ENCODE results near the gene SIPA1. TPM values are rescaled to one million over a fixed set of nuclear protein-coding genes. Genes with fewer than 3 reads are reported as not detected.
A peak's percentile ranks its signal among the peaks of the same experiment; 100 is the strongest.
"Not testable (repeated sequence)": the region's sequence is repeated elsewhere in the genome, so short reads cannot be mapped to it uniquely, and the experiment has no call there.

The SIPA1 gene
- total RNA-seq, 2 donors from 2014 or later, result 132 to 137 TPM

- peak overlapping the region; percentile 45 to 58 for H3K4me3 Mint-ChIP-seq
- no peaks in the 10 kb centered on the region for H3K27me3 Mint-ChIP-seq (ENCODE audit: low read depth)
- peaks cover 41% of the 10 kb centered on the region for H3K4me1 Mint-ChIP-seq (ENCODE audit: low read depth)
- no peak for DNase-seq
- H3K36me3 Mint-ChIP-seq (ENCODE audit: insufficient read depth in 2 of 2), result peaks cover 0 to 6% of the 10 kb centered on the region in 2 donors
- no peak for ATAC-seq (replicated peaks in 1 of 2)
- H3K9me3 Mint-ChIP-seq, result no peaks in the 10 kb centered on the region
- no peak overlapping the region for H3K27ac Mint-ChIP-seq
Observed at GRCh38 chr11:65636108-65637031, 1.5 kb upstream of the SIPA1 start.

- ATAC-seq (replicated peaks in 1 of 2) (no peak), DNase-seq (no peak)
- H3K4me1 Mint-ChIP-seq (ENCODE audit: low read depth), result peaks cover 48% of the 10 kb centered on the region
- H3K27me3 Mint-ChIP-seq (ENCODE audit: low read depth), result no peaks in the 10 kb centered on the region
- peak overlapping the region; percentile 96 to 97 for H3K4me3 Mint-ChIP-seq
- H3K27ac Mint-ChIP-seq, result peak overlapping the region; percentile 93
- H3K36me3 Mint-ChIP-seq (ENCODE audit: insufficient read depth in 2 of 2), result peaks cover 3 to 6% of the 10 kb centered on the region in 2 donors
- no peaks in the 10 kb centered on the region for H3K9me3 Mint-ChIP-seq
Observed at GRCh38 chr11:65637032-65637557, 806 bp upstream of the SIPA1 start.

GRCh38 chr11:65639228-65639597 is 1.3 kb downstream of the SIPA1 start:
- H3K36me3 Mint-ChIP-seq (ENCODE audit: insufficient read depth in 2 of 2), result not testable (repeated sequence)

GRCh38 chr11:65639623-65640482 is 2.0 kb downstream of the SIPA1 start:
- Mint-ChIP-seq H3K27ac (peak overlapping the region; percentile 92), H3K4me1 (ENCODE audit: low read depth) (peaks cover 61% of the 10 kb centered on the region), H3K9me3 (no peaks in the 10 kb centered on the region), H3K36me3 (ENCODE audit: insufficient read depth in 2 of 2) (peaks cover 8 to 9% of the 10 kb centered on the region in 2 donors), H3K27me3 (ENCODE audit: low read depth) (no peaks in the 10 kb centered on the region), H3K4me3 (peak overlapping the region; percentile 96 to 97)
- DNase-seq (peak; percentile 41 to 61), ATAC-seq (replicated peaks in 1 of 2) (peak; percentile 7 to 29)

More at GRCh38 chr11:65639228-65639597, 1.3 kb downstream of the SIPA1 start:
- not testable (repeated sequence) for H3K27me3 Mint-ChIP-seq (ENCODE audit: low read depth); DNase-seq; ATAC-seq (replicated peaks in 1 of 2); H3K9me3 Mint-ChIP-seq
- Mint-ChIP-seq H3K4me3 (peak overlapping the region; percentile 96 to 97), H3K27ac (peak overlapping the region; percentile 87), H3K4me1 (ENCODE audit: low read depth) (peaks cover 57% of the 10 kb centered on the region)

- DNase-seq (peak; percentile 38 to 48), ATAC-seq (replicated peaks in 1 of 2) (peak in 1 of 2 donors; percentile 18)
- Mint-ChIP-seq H3K9me3 (no peaks in the 10 kb centered on the region), H3K4me3 (peak overlapping the region; percentile 96 to 97), H3K4me1 (ENCODE audit: low read depth) (peaks cover 61% of the 10 kb centered on the region), H3K27me3 (ENCODE audit: low read depth) (no peaks in the 10 kb centered on the region), H3K36me3 (ENCODE audit: insufficient read depth in 2 of 2) (peaks cover 8 to 9% of the 10 kb centered on the region in 2 donors), H3K27ac (peak overlapping the region; percentile 92)
Observed at GRCh38 chr11:65640483-65641296, 2.8 kb downstream of the SIPA1 start.

GRCh38 chr11:65641297-65642013 is 3.6 kb downstream of the SIPA1 start:
- no peaks in the 10 kb centered on the region for H3K9me3 Mint-ChIP-seq
- H3K27ac Mint-ChIP-seq, result peak overlapping the region; percentile 19
- H3K4me1 Mint-ChIP-seq (ENCODE audit: low read depth), result peaks cover 61% of the 10 kb centered on the region
- no peaks in the 10 kb centered on the region for H3K27me3 Mint-ChIP-seq (ENCODE audit: low read depth)
- ATAC-seq (replicated peaks in 1 of 2) (no peak), DNase-seq (no peak)
- H3K36me3 Mint-ChIP-seq (ENCODE audit: insufficient read depth in 2 of 2), result peaks cover 8 to 9% of the 10 kb centered on the region in 2 donors
- H3K4me3 Mint-ChIP-seq, result peak overlapping the region; percentile 79 to 97

- DNase-seq, result peak in 1 of 2 donors; percentile 32
- peaks cover 5 to 9% of the 10 kb centered on the region in 2 donors for H3K36me3 Mint-ChIP-seq (ENCODE audit: insufficient read depth in 2 of 2)
- H3K4me1 Mint-ChIP-seq (ENCODE audit: low read depth), result peaks cover 56% of the 10 kb centered on the region
- peak overlapping the region; percentile 79 to 97 for H3K4me3 Mint-ChIP-seq
- ATAC-seq (replicated peaks in 1 of 2), result no peak
- H3K27me3 Mint-ChIP-seq (ENCODE audit: low read depth), result no peaks in the 10 kb centered on the region
- H3K9me3 Mint-ChIP-seq, result no peaks in the 10 kb centered on the region
- H3K27ac Mint-ChIP-seq, result peak overlapping the region; percentile 19
Observed at GRCh38 chr11:65642014-65642671, 4.2 kb downstream of the SIPA1 start.

GRCh38 chr11:65643971-65644370 is 6.1 kb downstream of the SIPA1 start:
- no peaks in the 10 kb centered on the region for H3K9me3 Mint-ChIP-seq
- no peaks in the 10 kb centered on the region for H3K27me3 Mint-ChIP-seq (ENCODE audit: low read depth)
- peaks cover 45% of the 10 kb centered on the region for H3K4me1 Mint-ChIP-seq (ENCODE audit: low read depth)
- H3K36me3 Mint-ChIP-seq (ENCODE audit: insufficient read depth in 2 of 2), result peaks cover 3 to 16% of the 10 kb centered on the region in 2 donors
- no peak overlapping the region for H3K4me3 Mint-ChIP-seq
- ATAC-seq (replicated peaks in 1 of 2) (peak; percentile 14 to 15), DNase-seq (peak in 1 of 2 donors; percentile 34)
- H3K27ac Mint-ChIP-seq, result peak overlapping the region; percentile 41

- Mint-ChIP-seq H3K4me3 (no peak overlapping the region), H3K9me3 (no peaks in the 10 kb centered on the region), H3K27me3 (ENCODE audit: low read depth) (no peaks in the 10 kb centered on the region), H3K36me3 (ENCODE audit: insufficient read depth in 2 of 2) (peaks cover 3 to 16% of the 10 kb centered on the region in 2 donors), H3K27ac (no peak overlapping the region), H3K4me1 (ENCODE audit: low read depth) (peaks cover 36% of the 10 kb centered on the region)
- no peak for ATAC-seq (replicated peaks in 1 of 2)
- no peak for DNase-seq
Observed at GRCh38 chr11:65644837-65645236, 6.9 kb downstream of the SIPA1 start.

GRCh38 chr11:65645710-65646109 is 7.8 kb downstream of the SIPA1 start:
- ATAC-seq (replicated peaks in 1 of 2) (no peak), DNase-seq (no peak)
- no peak overlapping the region for H3K4me3 Mint-ChIP-seq
- H3K27me3 Mint-ChIP-seq (ENCODE audit: low read depth), result no peaks in the 10 kb centered on the region
- peaks cover 3 to 17% of the 10 kb centered on the region in 2 donors for H3K36me3 Mint-ChIP-seq (ENCODE audit: insufficient read depth in 2 of 2)
- H3K9me3 Mint-ChIP-seq, result no peaks in the 10 kb centered on the region
- peaks cover 29% of the 10 kb centered on the region for H3K4me1 Mint-ChIP-seq (ENCODE audit: low read depth)
- H3K27ac Mint-ChIP-seq, result peak overlapping the region; percentile 19

- DNase-seq (no peak), ATAC-seq (replicated peaks in 1 of 2) (no peak)
- Mint-ChIP-seq H3K36me3 (ENCODE audit: insufficient read depth in 2 of 2) (peaks cover 3 to 17% of the 10 kb centered on the region in 2 donors), H3K27me3 (ENCODE audit: low read depth) (no peaks in the 10 kb centered on the region), H3K4me3 (no peak overlapping the region), H3K4me1 (ENCODE audit: low read depth) (peaks cover 30% of the 10 kb centered on the region), H3K27ac (no peak overlapping the region), H3K9me3 (no peaks in the 10 kb centered on the region)
Observed at GRCh38 chr11:65646288-65646957, 8.5 kb downstream of the SIPA1 start.
